Kidney (tissue), 14 donors: ENCODE results near the gene ANKRD44. TPM values are rescaled to one million over a fixed set of nuclear protein-coding genes. Genes with fewer than 3 reads are reported as not detected.
"Not testable (repeated sequence)": the region's sequence is repeated elsewhere in the genome, so short reads cannot be mapped to it uniquely, and the experiment has no call there.

Source experiments
- DNase-seq, 5 donors: peaks; one replicate each; pipeline ENCODE4 v3.0.0-alpha.2; 2013 to 2020
- FAIRE-seq: peaks from 2 replicates; lab custom pipeline; 2012; peaks lifted over from hg19 to GRCh38; lab: Jason Lieb, UNC
- H3K27ac ChIP-seq, 2 donors: one replicate each; pipeline ENCODE4 v1.7.0; 2013; ENCODE audit warnings: low read depth in 2 of 2, low read length in 2 of 2, inconsistent platforms in 1 of 2
- H3K27me3 ChIP-seq: one replicate; pipeline ENCODE4 v1.7.1; 2013; ENCODE audit warnings: low read length, inconsistent platforms; ENCODE audit not compliant: control insufficient read depth, insufficient read depth
- H3K36me3 ChIP-seq, 3 donors: one replicate each; pipeline versions ENCODE4 v1.7.0 to v1.7.1; 2013; ENCODE audit warnings: low read length in 3 of 3, control low read depth in 1 of 3, inconsistent platforms in 1 of 3; ENCODE audit not compliant: insufficient read depth in 3 of 3, control insufficient read depth in 2 of 3
- H3K4me1 ChIP-seq, 3 donors: one replicate each; pipeline versions ENCODE4 v1.7.0 to v1.7.1; 2013; ENCODE audit warnings: low read length in 3 of 3, inconsistent platforms in 1 of 3, low read depth in 1 of 3; ENCODE audit not compliant: control insufficient read depth in 2 of 3, insufficient read depth in 2 of 3
- H3K4me3 ChIP-seq, 3 donors: one replicate each; pipeline versions ENCODE4 v1.7.0 to v1.8.1; 2013; ENCODE audit warnings: low read length in 3 of 3, control low read depth in 1 of 3, inconsistent platforms in 1 of 3
- H3K9ac ChIP-seq, 3 donors: one replicate each; pipeline versions ENCODE4 v1.7.0 to v1.7.1; 2013; ENCODE audit warnings: low read length in 3 of 3, control low read depth in 1 of 3, inconsistent platforms in 1 of 3
- H3K9me3 ChIP-seq, 3 donors: one replicate each; pipeline versions ENCODE4 v1.7.0 to v1.7.1; 2013; ENCODE audit warnings: low read length in 3 of 3, control low read depth in 1 of 3, inconsistent platforms in 1 of 3; ENCODE audit not compliant: control insufficient read depth in 2 of 3, insufficient read depth in 1 of 3
- CTCF ChIP-seq: IDR thresholded peaks from 3 replicates; pipeline ENCODE4 v1.5.1; 2012; ENCODE audit warnings: mild to moderate bottlenecking, moderate library complexity, borderline replicate concordance; ENCODE audit not compliant: insufficient read depth; ENCODE audit errors: extremely low read depth
- intact Hi-C: fragments of 100-400 bp; cut with DNase I; formaldehyde crosslinking; loops from one replicate; pipeline ENCODE4 v1.11.1; 2022
- polyA plus RNA-seq: library from polyadenylated mRNA; stranded (reverse); fragments of 350-450 nt; fragmentation: Illumina TruSeq; extraction: RNeasy Lipid Tissue Mini Kit (QIAGEN cat#74804); gene quantifications from one replicate; pipeline ENCODE4 v1.2.3, GENCODE V29; 2014; ENCODE audit warnings: low read depth, low replicate concordance; ENCODE audit not compliant: insufficient read depth
- total RNA-seq: library from RNA; stranded (reverse); fragmentation: NEBNext Ultra II Directional; extraction: Animal tissue kit (Norgen Biotek cat#: 25700); gene quantifications from one replicate; pipeline ENCODE4 v1.2.1, GENCODE V29; 2021
- donor health status: control.
- donor health status: control.
- donor health status: control.
- donor health status: control.
- donor health status: control.
- donor health status: DM: yes; HTN: yes; CAD: no.
- donor health status: Normal renal cell carcinoma (clear cell type).

The ANKRD44 gene
- total and polyA plus RNA-seq, 2 donors from 2014 or later: 2.2 to 39.2 TPM

- FAIRE-seq (no peak), DNase-seq (no peak)
- no peaks in the 10 kb centered on the region for H3K4me1 ChIP-seq
- no peaks in the 10 kb centered on the region for H3K9me3 ChIP-seq
- no peaks in the 10 kb centered on the region for H3K36me3 ChIP-seq
- no peak overlapping the region for H3K9ac ChIP-seq
- TF ChIP-seq CTCF: no peak
- no peaks in the 10 kb centered on the region for H3K27me3 ChIP-seq
- intact Hi-C loops: no loop called here
- H3K4me3 ChIP-seq: no peak overlapping the region
- H3K27ac ChIP-seq: no peak overlapping the region
Measured at GRCh38 chr2:197349699-197350098, 39.1 kb upstream of the ANKRD44 start.

GRCh38 chr2:197348721-197349360 is 38.3 kb upstream of the ANKRD44 start:
- H3K27ac ChIP-seq: no peak overlapping the region
- H3K27me3 ChIP-seq: no peaks in the 10 kb centered on the region
- H3K4me1 ChIP-seq: no peaks in the 10 kb centered on the region
- no peaks in the 10 kb centered on the region for H3K9me3 ChIP-seq
- intact Hi-C loops: no loop called here
- no peaks in the 10 kb centered on the region for H3K36me3 ChIP-seq
- H3K9ac ChIP-seq: no peak overlapping the region
- no peak overlapping the region for H3K4me3 ChIP-seq
- DNase-seq (no peak), FAIRE-seq (no peak)
- TF ChIP-seq CTCF: no peak

GRCh38 chr2:197345846-197346370 is 35.3 kb upstream of the ANKRD44 start:
- Histone ChIP-seq H3K4me3 (no peak overlapping the region), H3K9ac (no peak overlapping the region), H3K4me1 (no peaks in the 10 kb centered on the region), H3K36me3 (no peaks in the 10 kb centered on the region), H3K27me3 (no peaks in the 10 kb centered on the region), H3K27ac (no peak overlapping the region), H3K9me3 (no peaks in the 10 kb centered on the region)
- intact Hi-C loops: no loop called here
- TF ChIP-seq CTCF: no peak
- no peak for DNase-seq
- FAIRE-seq: no peak

- H3K4me1 ChIP-seq, H3K4me3 ChIP-seq, H3K27me3 ChIP-seq, DNase-seq, H3K9ac ChIP-seq, H3K36me3 ChIP-seq, intact Hi-C loops, H3K27ac ChIP-seq, H3K9me3 ChIP-seq, FAIRE-seq: not testable (repeated sequence)
Measured at GRCh38 chr2:197343968-197344367, 33.4 kb upstream of the ANKRD44 start.
